Breast epithelium (tissue), 3 donors: Measurements from ENCODE around the gene IMPG2.

ENCODE experiments used
- POLR2AphosphoS5 ChIP-seq, 3 donors: sonication (generic); formaldehyde crosslinking; IDR thresholded peaks; one replicate each; pipeline ENCODE4 v1.6.1; 2017; ENCODE audit warnings: antibody characterized with exemption in 3 of 3
- TF ChIP-seq, protein P1 (sequence below), 3 donors: fragments of 450-650 bp; IDR thresholded peaks; one replicate each; pipeline ENCODE4 v1.5.1; 2016 to 2017; ENCODE audit warnings: antibody characterized with exemption in 3 of 3, mild to moderate bottlenecking in 3 of 3, moderate library complexity in 3 of 3

DNA sequence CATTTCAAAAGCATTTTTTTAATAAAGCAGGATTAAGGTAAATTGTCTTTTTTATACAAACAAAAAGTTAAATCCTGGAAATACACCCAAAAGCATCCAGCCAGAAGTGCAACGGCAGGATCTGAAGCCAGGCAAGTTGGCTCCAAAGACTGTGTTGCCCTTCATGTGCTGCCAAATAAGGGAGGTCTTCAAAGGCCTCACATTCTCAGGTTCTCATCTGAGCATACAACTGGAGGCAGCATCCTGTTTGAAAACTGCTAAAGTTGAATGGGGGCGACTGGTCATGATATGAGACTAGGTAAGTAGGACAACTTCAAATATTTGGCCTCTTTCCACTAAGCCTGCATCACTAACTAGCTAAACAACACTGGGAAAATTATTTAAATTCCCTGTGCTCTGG, 52.2 kb downstream of the IMPG2 start:
- no peak for TF ChIP-seq POLR2AphosphoS5 (IDR thresholded peaks at IDR 0.05)
- TF ChIP-seq, protein P1, sequence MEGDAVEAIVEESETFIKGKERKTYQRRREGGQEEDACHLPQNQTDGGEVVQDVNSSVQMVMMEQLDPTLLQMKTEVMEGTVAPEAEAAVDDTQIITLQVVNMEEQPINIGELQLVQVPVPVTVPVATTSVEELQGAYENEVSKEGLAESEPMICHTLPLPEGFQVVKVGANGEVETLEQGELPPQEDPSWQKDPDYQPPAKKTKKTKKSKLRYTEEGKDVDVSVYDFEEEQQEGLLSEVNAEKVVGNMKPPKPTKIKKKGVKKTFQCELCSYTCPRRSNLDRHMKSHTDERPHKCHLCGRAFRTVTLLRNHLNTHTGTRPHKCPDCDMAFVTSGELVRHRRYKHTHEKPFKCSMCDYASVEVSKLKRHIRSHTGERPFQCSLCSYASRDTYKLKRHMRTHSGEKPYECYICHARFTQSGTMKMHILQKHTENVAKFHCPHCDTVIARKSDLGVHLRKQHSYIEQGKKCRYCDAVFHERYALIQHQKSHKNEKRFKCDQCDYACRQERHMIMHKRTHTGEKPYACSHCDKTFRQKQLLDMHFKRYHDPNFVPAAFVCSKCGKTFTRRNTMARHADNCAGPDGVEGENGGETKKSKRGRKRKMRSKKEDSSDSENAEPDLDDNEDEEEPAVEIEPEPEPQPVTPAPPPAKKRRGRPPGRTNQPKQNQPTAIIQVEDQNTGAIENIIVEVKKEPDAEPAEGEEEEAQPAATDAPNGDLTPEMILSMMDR (IDR thresholded peaks at IDR 0.05) = no peak
